GM18502 (cell line): ENCODE data around the gene MXD1.
"Not testable (repeated sequence)": the region's sequence is repeated elsewhere in the genome, so short reads cannot be mapped to it uniquely, and the experiment has no call there.

Experiments used
- ATAC-seq: cut with Tn5 transposase; IDR thresholded peaks from one replicate; pipeline ENCODE4 v1.9.1; 2021; ENCODE audit warnings: mild to moderate bottlenecking; ENCODE audit not compliant: unreplicated experiment, poor library complexity

Gene MXD1

GRCh38 chr2:69914950-69915945 is at the start of gene MXD1:
Gene MXD1 (plus strand): TSS chr2:69915109. CDS start chr2:69915331, 222 bp downstream.
- ATAC-seq, result no peak

- ATAC-seq, result no peak
Measured at GRCh38 chr2:69888451-69888850, 26.5 kb upstream of the MXD1 start.

- no peak for ATAC-seq
Measured at GRCh38 chr2:69889302-69889701, 25.6 kb upstream of the MXD1 start.

GRCh38 chr2:69890881-69891280 is 24.0 kb upstream of the MXD1 start:
- ATAC-seq, result no peak

- ATAC-seq, result not testable (repeated sequence)
Measured at GRCh38 chr2:69892838-69893424, 22.0 kb upstream of the MXD1 start.

GRCh38 chr2:69893684-69894551 is 21.0 kb upstream of the MXD1 start, which contains the start of gene SNRNP27:
Gene SNRNP27 (plus strand): TSS chr2:69893956. CDS start chr2:69893985, 29 bp downstream.
- ATAC-seq, result peak; percentile 75

GRCh38 chr2:69894737-69895136 is 20.2 kb upstream of the MXD1 start:
- not testable (repeated sequence) for ATAC-seq

- ATAC-seq, result no peak
Measured at GRCh38 chr2:69902213-69902922, 12.5 kb upstream of the MXD1 start.

GRCh38 chr2:69907216-69907615 is 7.7 kb upstream of the MXD1 start:
- ATAC-seq, result no peak

GRCh38 chr2:69911985-69912563 is 2.8 kb upstream of the MXD1 start:
- no peak for ATAC-seq

- peak; percentile 88 for ATAC-seq
Measured at GRCh38 chr2:69914164-69914949, 552 bp upstream of the MXD1 start.

GRCh38 chr2:69916106-69916505 is 1.2 kb downstream of the MXD1 start:
- ATAC-seq, result no peak

- ATAC-seq, result no peak
Measured at GRCh38 chr2:69917852-69918251, 2.9 kb downstream of the MXD1 start.

GRCh38 chr2:69918401-69918800 is 3.5 kb downstream of the MXD1 start:
- ATAC-seq, result no peak

GRCh38 chr2:69923116-69923515 is 8.2 kb downstream of the MXD1 start:
- ATAC-seq, result no peak

- no peak for ATAC-seq
Measured at GRCh38 chr2:69926849-69927515, 12.1 kb downstream of the MXD1 start.

- no peak for ATAC-seq
Measured at GRCh38 chr2:69931832-69932595, 17.1 kb downstream of the MXD1 start.

GRCh38 chr2:69932596-69932922 is 17.6 kb downstream of the MXD1 start:
- no peak for ATAC-seq
